HL-60 (cell line): ENCODE results near the gene M1AP.

Source experiments
- DNase-seq, 2 experiments: peaks; one replicate each; pipeline ENCODE4 v3.0.0-alpha.2; 2010 to 2020; ENCODE audit warnings: low read depth in 1 of 2, low spot score in 1 of 2
- H3K27ac ChIP-seq: fragments of 250-450 bp; sonication (Bioruptor Pico); replicated peaks from 2 replicates; pipeline ENCODE4 v1.5.1; 2020; ENCODE audit warnings: mild to moderate bottlenecking, moderate library complexity
- H3K27me3 ChIP-seq: fragments of 250-450 bp; sonication (Bioruptor Pico); 2 replicates; pipeline ENCODE4 v1.5.1; 2021; ENCODE audit warnings: mild to moderate bottlenecking, moderate library complexity; ENCODE audit not compliant: insufficient read depth, poor library complexity, severe bottlenecking
- H3K4me3 ChIP-seq: replicated peaks from 2 replicates; pipeline ENCODE4 v1.5.1; 2011; ENCODE audit warnings: mild to moderate bottlenecking, control low read depth, low read length; ENCODE audit not compliant: insufficient read depth
- CTCF ChIP-seq: IDR thresholded peaks from one replicate; pipeline ENCODE4 v1.5.1; 2011; ENCODE audit warnings: low read length, control low read depth, inconsistent platforms; ENCODE audit not compliant: insufficient read depth
- GABPA ChIP-seq: IDR thresholded peaks from 2 replicates; pipeline ENCODE4 v1.6.1; 2012; ENCODE audit warnings: low read depth
- POLR2AphosphoS5 ChIP-seq: IDR thresholded peaks from 2 replicates; pipeline ENCODE4 v1.6.1; 2012; ENCODE audit warnings: low read depth
- REST ChIP-seq: IDR thresholded peaks from 2 replicates; pipeline ENCODE4 v1.6.1; 2012; ENCODE audit warnings: low read depth; ENCODE audit not compliant: insufficient replicate concordance
- SPI1 ChIP-seq: IDR thresholded peaks from 2 replicates; pipeline ENCODE4 v1.6.1; 2012; ENCODE audit warnings: low read depth, mild to moderate bottlenecking, borderline replicate concordance

The M1AP gene

GRCh38 chr2:74668087-74668486, 20.0 kb upstream of the M1AP start:
- peaks cover 2% of the 10 kb centered on the region for H3K27me3 ChIP-seq
- H3K27ac ChIP-seq: no peak overlapping the region
- no peak overlapping the region for H3K4me3 ChIP-seq
- no peak for DNase-seq
- TF ChIP-seq REST: no peak
- no peak for TF ChIP-seq POLR2AphosphoS5
- no peak for TF ChIP-seq SPI1
- no peak for TF ChIP-seq GABPA
- no peak for TF ChIP-seq CTCF

DNA sequence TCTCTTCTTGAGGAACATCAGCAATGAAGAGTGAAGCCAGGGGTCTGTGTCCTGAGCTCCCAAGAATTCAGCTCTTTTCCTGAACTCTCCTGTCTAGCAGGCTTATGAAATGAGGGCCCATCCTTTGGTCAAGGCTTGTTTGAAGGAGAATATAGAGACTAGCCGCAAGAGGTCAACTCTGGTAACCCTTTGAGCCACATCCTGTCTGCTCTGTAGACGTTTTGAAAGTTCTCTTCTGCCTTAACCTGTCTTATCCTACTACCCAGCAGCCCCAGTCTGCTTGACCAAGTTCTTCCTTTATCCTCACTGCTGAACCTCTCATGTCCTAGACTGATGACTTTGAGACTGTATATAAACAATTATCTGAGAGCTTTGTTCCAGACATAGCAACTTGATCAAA, 11.3 kb upstream of the M1AP start:
- TF ChIP-seq POLR2AphosphoS5 (no peak), CTCF (no peak)
- no peak for DNase-seq
- Histone ChIP-seq H3K27ac (no peak overlapping the region), H3K4me3 (no peak overlapping the region), H3K27me3 (peaks cover 21% of the 10 kb centered on the region)

- TF ChIP-seq CTCF: no peak
- Histone ChIP-seq H3K4me3 (no peak overlapping the region), H3K27ac (no peak overlapping the region), H3K27me3 (peaks cover 23% of the 10 kb centered on the region)
- DNase-seq: no peak
These were observed 10.4 kb upstream of the M1AP start for GRCh38 chr2:74658516-74658915.

GRCh38 chr2:74655579-74655978, 7.4 kb upstream of the M1AP start:
- no peak for DNase-seq
- H3K27me3 ChIP-seq: peaks cover 20% of the 10 kb centered on the region
- TF ChIP-seq CTCF (no peak), SPI1 (no peak), REST (no peak), GABPA (no peak), POLR2AphosphoS5 (no peak)
- H3K27ac ChIP-seq: no peak overlapping the region
- H3K4me3 ChIP-seq: no peak overlapping the region
